HepG2 (cell line): ENCODE data around the gene MAPK14. TPM values are rescaled to one million over a fixed set of nuclear protein-coding genes. Genes with fewer than 3 reads are reported as not detected.

Source experiments
- BRCA1 ChIP-seq: sonication (generic); formaldehyde crosslinking; IDR thresholded peaks from 2 replicates; pipeline ENCODE4 v1.4.0; 2020; ENCODE audit warnings: missing genetic modification reagents
- ESRRA ChIP-seq: sonication (generic); formaldehyde crosslinking; IDR thresholded peaks from 2 replicates; pipeline ENCODE4 v1.5.1; 2020; ENCODE audit warnings: mild to moderate bottlenecking, low read depth, missing genetic modification reagents
- EZH2 ChIP-seq: conservative IDR thresholded peaks from 2 replicates; pipeline ENCODE4 v1.6.1; 2012; ENCODE audit warnings: mild to moderate bottlenecking, low read depth, low read length, moderate library complexity
- FLYWCH1 ChIP-seq: sonication (generic); formaldehyde crosslinking; IDR thresholded peaks from 2 replicates; pipeline ENCODE4 v1.8.1; 2023; ENCODE audit warnings: mild to moderate bottlenecking, missing genetic modification reagents
- FOXA3 ChIP-seq: IDR thresholded peaks from 2 replicates; pipeline ENCODE4 v1.6.1; 2016; ENCODE audit warnings: missing genetic modification reagents, missing compliant biosample characterization
- FOXJ3 ChIP-seq: sonication (generic); formaldehyde crosslinking; IDR thresholded peaks from 2 replicates; pipeline ENCODE4 v1.4.0; 2020; ENCODE audit warnings: missing genetic modification reagents, mild to moderate bottlenecking, borderline replicate concordance
- HNF4G ChIP-seq, 2 experiments: sonication (generic) in 1 of 2; formaldehyde crosslinking in 1 of 2; IDR thresholded peaks; 2 replicates each; pipeline versions ENCODE4 v1.4.0 to v1.6.1; 2011 to 2020; ENCODE audit warnings: borderline replicate concordance in 2 of 2, low read depth in 2 of 2, mild to moderate bottlenecking in 2 of 2, low read length in 1 of 2, missing genetic modification reagents in 1 of 2, moderate library complexity in 1 of 2
- JUND ChIP-seq: sonication (generic); formaldehyde crosslinking; IDR thresholded peaks from 2 replicates; pipeline ENCODE4 v1.8.0; 2022; ENCODE audit warnings: mild to moderate bottlenecking, missing genetic modification reagents
- KDM4B ChIP-seq: sonication (generic); formaldehyde crosslinking; IDR thresholded peaks from 2 replicates; pipeline ENCODE4 v1.4.0; 2020; ENCODE audit warnings: missing genetic modification reagents
- MEIS2 ChIP-seq: sonication (generic); formaldehyde crosslinking; IDR thresholded peaks from 2 replicates; pipeline ENCODE4 v1.9.0; 2021; ENCODE audit warnings: mild to moderate bottlenecking, missing genetic modification reagents
- MXI1 ChIP-seq: IDR thresholded peaks from 3 replicates; pipeline ENCODE4 v1.6.1; 2012; ENCODE audit warnings: low read depth, low read length, inconsistent platforms, borderline replicate concordance
- NFYC ChIP-seq: IDR thresholded peaks from 2 replicates; pipeline ENCODE4 v1.6.1; 2016; ENCODE audit warnings: missing genetic modification reagents, missing compliant biosample characterization
- PHB2 ChIP-seq: fragments of 450-650 bp; IDR thresholded peaks from 2 replicates; pipeline ENCODE4 v1.6.1; 2018; ENCODE audit not compliant: partially characterized antibody
- PHF21A ChIP-seq: sonication (generic); formaldehyde crosslinking; IDR thresholded peaks from 2 replicates; pipeline ENCODE4 v1.5.0; 2020; ENCODE audit warnings: mild to moderate bottlenecking, missing genetic modification reagents
- RAD51 ChIP-seq: fragments of 450-650 bp; IDR thresholded peaks from 2 replicates; pipeline ENCODE4 v1.6.1; 2016; ENCODE audit warnings: borderline replicate concordance
- TOPORS ChIP-seq: sonication (generic); formaldehyde crosslinking; IDR thresholded peaks from 2 replicates; pipeline ENCODE4 v1.8.0; 2023; ENCODE audit warnings: mild to moderate bottlenecking, missing genetic modification reagents
- U2AF2 ChIP-seq: fragments of 200-400 bp; formaldehyde crosslinking; IDR thresholded peaks from 2 replicates; pipeline ENCODE4 v1.6.1; 2017; ENCODE audit warnings: low read depth, mild to moderate bottlenecking, low read length
- ZFAT ChIP-seq: sonication (generic); formaldehyde crosslinking; conservative IDR thresholded peaks from 2 replicates; pipeline ENCODE4 v1.8.1; 2023; ENCODE audit warnings: missing genetic modification reagents, inconsistent platforms
- ZNF180 ChIP-seq: sonication (generic); formaldehyde crosslinking; IDR thresholded peaks from 2 replicates; pipeline ENCODE4 v1.4.0; 2020; ENCODE audit warnings: low read depth, missing genetic modification reagents, borderline replicate concordance
- ZNF253 ChIP-seq: sonication (generic); formaldehyde crosslinking; IDR thresholded peaks from 2 replicates; pipeline ENCODE4 v1.8.0; 2022; ENCODE audit warnings: mild to moderate bottlenecking, missing genetic modification reagents, borderline replicate concordance
- ZNF44 ChIP-seq: sonication (generic); formaldehyde crosslinking; IDR thresholded peaks from 2 replicates; pipeline ENCODE4 v1.5.1; 2020; ENCODE audit warnings: mild to moderate bottlenecking, missing genetic modification reagents
- ZNF563 ChIP-seq: sonication (generic); formaldehyde crosslinking; IDR thresholded peaks from 2 replicates; pipeline ENCODE4 v1.8.0; 2022; ENCODE audit warnings: mild to moderate bottlenecking, moderate library complexity, missing genetic modification reagents
- ZSCAN22 ChIP-seq: sonication (generic); formaldehyde crosslinking; IDR thresholded peaks from 2 replicates; pipeline ENCODE4 v1.4.0; 2020; ENCODE audit warnings: mild to moderate bottlenecking, missing genetic modification reagents
- polyA plus RNA-seq, 8 experiments: library from polyadenylated mRNA; depleted of rRNA in 3 of 8; stranded (reverse) in 7 of 8; unstranded in 1 of 8; fragments of >200 nt; fragmentation: Illumina TruSeq in 4 of 8; extraction: Trizol in 4 of 8; gene quantifications; 2 replicates each; pipeline versions ENCODE4 v1.2.1 to v1.2.3, GENCODE V29; 2011 to 2016; ENCODE audit warnings: low read depth in 4 of 8, missing spikeins in 1 of 8, mixed read lengths in 1 of 8; ENCODE audit not compliant: insufficient read depth in 1 of 8
- total RNA-seq, 5 experiments: library from RNA; depleted of rRNA; stranded (reverse); fragments of >200 nt; fragmentation: Illumina TruSeq; extraction: Trizol; gene quantifications; 2 replicates each; pipeline ENCODE4 v1.2.3, GENCODE V29; 2016; ENCODE audit warnings: low read depth in 1 of 5
- TF ChIP-seq, protein P1 (sequence below): sonication (generic); formaldehyde crosslinking; IDR thresholded peaks from 2 replicates; pipeline ENCODE4 v1.5.0; 2020; ENCODE audit warnings: missing genetic modification reagents, mild to moderate bottlenecking, borderline replicate concordance
- TF ChIP-seq, protein P2 (sequence below): sonication (generic); formaldehyde crosslinking; IDR thresholded peaks from 2 replicates; pipeline ENCODE4 v1.8.0; 2022; ENCODE audit warnings: mild to moderate bottlenecking, missing genetic modification reagents; ENCODE audit not compliant: insufficient replicate concordance
- TF ChIP-seq, protein P3 (sequence below): sonication (generic); formaldehyde crosslinking; IDR thresholded peaks from 2 replicates; pipeline ENCODE4 v1.4.0; 2020; ENCODE audit warnings: missing genetic modification reagents, mild to moderate bottlenecking, borderline replicate concordance
- TF ChIP-seq, protein P4 (sequence below): IDR thresholded peaks from 2 replicates; pipeline ENCODE4 v1.6.1; 2012; ENCODE audit warnings: inconsistent platforms

The MAPK14 gene
- total and polyA plus RNA-seq, 2 of the 13 experiments (the other 11 are each of a cell fraction or from before 2014, with no cell fraction given), result 66.3 to 67.3 TPM

DNA sequence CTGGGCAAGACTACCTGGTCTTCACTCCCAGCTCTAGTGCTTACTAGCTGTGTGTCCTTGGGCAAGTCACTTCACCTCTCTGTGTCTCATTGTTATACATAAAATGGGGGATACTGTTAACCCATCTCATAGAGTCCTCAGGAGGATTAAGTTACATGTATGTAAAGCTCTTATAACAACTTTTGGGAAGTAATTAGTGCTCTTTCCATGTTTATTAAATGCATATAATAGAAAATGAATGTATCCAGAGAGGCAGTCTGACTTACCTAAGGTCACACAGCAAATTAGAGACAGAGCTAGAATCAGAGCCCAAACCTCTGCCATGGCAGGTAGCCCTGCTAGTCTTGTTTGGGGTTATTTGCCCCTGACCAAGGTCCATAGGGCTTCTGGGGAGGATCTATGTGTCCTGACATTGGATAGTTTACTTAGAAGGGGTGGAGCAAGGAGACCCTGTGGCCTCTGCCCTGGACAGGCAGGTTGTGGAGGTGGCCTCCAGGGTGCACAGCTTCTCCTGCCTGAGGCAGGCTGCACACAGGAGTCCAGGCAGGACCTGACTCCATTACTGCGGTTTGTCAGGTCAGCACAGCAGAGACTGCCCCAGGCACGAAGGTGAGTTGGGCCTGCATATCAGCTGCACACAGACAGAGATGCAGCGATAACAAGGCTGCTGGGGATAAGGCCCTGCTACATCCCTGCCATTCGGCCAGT, 94.3 kb downstream of the MAPK14 start (continued):
- 0 out of 2 replicates have a peak, but pooled peaks have one; percentile 51 for TF ChIP-seq JUND (CRISPR knock-in tag)
- TF ChIP-seq ZSCAN22 (CRISPR knock-in tag), result no peak
- peak; percentile 25; the same call in 1 of the 2 replicates for TF ChIP-seq ZNF563 (CRISPR knock-in tag)
- no peak for TF ChIP-seq RAD51
- TF ChIP-seq ESRRA (CRISPR knock-in tag), result peak; percentile 81; the same call in 1 of the 2 replicates
- TF ChIP-seq, protein P1, sequence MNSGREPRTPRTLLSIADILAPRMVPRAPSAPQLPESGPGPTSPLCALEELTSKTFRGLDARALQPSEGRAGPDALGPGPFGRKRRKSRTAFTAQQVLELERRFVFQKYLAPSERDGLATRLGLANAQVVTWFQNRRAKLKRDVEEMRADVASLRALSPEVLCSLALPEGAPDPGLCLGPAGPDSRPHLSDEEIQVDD (CRISPR knock-in tag), result 0 out of 2 replicates have a peak, but pooled peaks have one; percentile 22
- TF ChIP-seq TOPORS, result 0 out of 2 replicates have a peak, but pooled peaks have one; percentile 30
- TF ChIP-seq U2AF2, result no peak
- TF ChIP-seq PHF21A (CRISPR knock-in tag), result 0 out of 2 replicates have a peak, but pooled peaks have one; percentile 36
- TF ChIP-seq BRCA1, result no peak
- TF ChIP-seq HNF4G (IDR thresholded peaks at IDR 0.05; ENCODE audit: borderline replicate concordance, low read depth, low read length), result peak; percentile 48; the same call in 1 of the 2 replicates
- no peak for TF ChIP-seq HNF4G (CRISPR knock-in tag; IDR thresholded peaks at IDR 0.05; ENCODE audit: borderline replicate concordance, low read depth)
- TF ChIP-seq, protein P2, sequence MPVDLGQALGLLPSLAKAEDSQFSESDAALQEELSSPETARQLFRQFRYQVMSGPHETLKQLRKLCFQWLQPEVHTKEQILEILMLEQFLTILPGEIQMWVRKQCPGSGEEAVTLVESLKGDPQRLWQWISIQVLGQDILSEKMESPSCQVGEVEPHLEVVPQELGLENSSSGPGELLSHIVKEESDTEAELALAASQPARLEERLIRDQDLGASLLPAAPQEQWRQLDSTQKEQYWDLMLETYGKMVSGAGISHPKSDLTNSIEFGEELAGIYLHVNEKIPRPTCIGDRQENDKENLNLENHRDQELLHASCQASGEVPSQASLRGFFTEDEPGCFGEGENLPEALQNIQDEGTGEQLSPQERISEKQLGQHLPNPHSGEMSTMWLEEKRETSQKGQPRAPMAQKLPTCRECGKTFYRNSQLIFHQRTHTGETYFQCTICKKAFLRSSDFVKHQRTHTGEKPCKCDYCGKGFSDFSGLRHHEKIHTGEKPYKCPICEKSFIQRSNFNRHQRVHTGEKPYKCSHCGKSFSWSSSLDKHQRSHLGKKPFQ, result no peak
- TF ChIP-seq, protein P3, sequence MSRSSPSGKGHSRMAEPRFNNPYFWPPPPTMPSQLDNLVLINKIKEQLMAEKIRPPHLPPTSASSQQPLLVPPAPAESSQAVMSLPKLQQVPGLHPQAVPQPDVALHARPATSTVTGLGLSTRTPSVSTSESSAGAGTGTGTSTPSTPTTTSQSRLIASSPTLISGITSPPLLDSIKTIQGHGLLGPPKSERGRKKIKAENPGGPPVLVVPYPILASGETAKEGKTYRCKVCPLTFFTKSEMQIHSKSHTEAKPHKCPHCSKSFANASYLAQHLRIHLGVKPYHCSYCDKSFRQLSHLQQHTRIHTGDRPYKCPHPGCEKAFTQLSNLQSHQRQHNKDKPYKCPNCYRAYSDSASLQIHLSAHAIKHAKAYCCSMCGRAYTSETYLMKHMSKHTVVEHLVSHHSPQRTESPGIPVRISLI (CRISPR knock-in tag), result no peak
- no peak for TF ChIP-seq PHB2
- TF ChIP-seq FOXA3, result no peak
- TF ChIP-seq ZFAT (CRISPR knock-in tag), result no peak
- no peak for TF ChIP-seq MXI1
- TF ChIP-seq MEIS2 (CRISPR knock-in tag), result no peak
- TF ChIP-seq EZH2, result no peak
- TF ChIP-seq NFYC (CRISPR knock-in tag), result no peak
- no peak for TF ChIP-seq ZNF180 (CRISPR knock-in tag)
- TF ChIP-seq KDM4B (CRISPR knock-in tag), result no peak
- TF ChIP-seq, protein P4, sequence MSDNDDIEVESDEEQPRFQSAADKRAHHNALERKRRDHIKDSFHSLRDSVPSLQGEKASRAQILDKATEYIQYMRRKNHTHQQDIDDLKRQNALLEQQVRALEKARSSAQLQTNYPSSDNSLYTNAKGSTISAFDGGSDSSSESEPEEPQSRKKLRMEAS, result peak; percentile 36; the same call in 1 of the 2 replicates
- TF ChIP-seq ZNF253, result no peak
- no peak for TF ChIP-seq ZNF44
- TF ChIP-seq FLYWCH1 (CRISPR knock-in tag), result peak; percentile 31; the same call in 1 of the 2 replicates
- no peak for TF ChIP-seq FOXJ3
